Upper lobe of left lung (tissue), 4 donors: Measurements from ENCODE around the gene EFHD1.

Source experiments
- CTCF ChIP-seq, 6 experiments: fragments of 450-650 bp in 4 of 6; fragments of 200-600 bp in 2 of 6; sonication (generic) in 2 of 6; IDR thresholded peaks; one replicate each; pipeline ENCODE4 v1.5.1; 2016 to 2019; ENCODE audit warnings: antibody characterized with exemption in 6 of 6
- POLR2A ChIP-seq, 4 donors: fragments of 450-650 bp; IDR thresholded peaks; one replicate each; pipeline ENCODE4 v1.5.1; 2016 to 2017; ENCODE audit warnings: antibody characterized with exemption in 4 of 4, mild to moderate bottlenecking in 2 of 4

- no peak for TF ChIP-seq POLR2A (IDR thresholded peaks at IDR 0.05)
- no peak for TF ChIP-seq CTCF (IDR thresholded peaks at IDR 0.05)
These were observed 35.1 kb upstream of the EFHD1 start for GRCh38 chr2:232598293-232598692.
